Ovary (tissue), 9 donors: Measurements from ENCODE around the gene WDFY4. TPM values are rescaled to one million over a fixed set of nuclear protein-coding genes. Genes with fewer than 3 reads are reported as not detected.

Experiments used
- DNase-seq, 5 donors: peaks; one replicate each; pipeline ENCODE4 v3.0.0-alpha.2; 2019 to 2020
- H3K27ac ChIP-seq, 2 donors: fragments of 200-600 bp; one replicate each; pipeline versions ENCODE4 v1.5.1 to v1.8.0; 2019 to 2022
- H3K27me3 ChIP-seq: fragments of 200-600 bp; one replicate; pipeline ENCODE4 v1.8.0; 2022
- H3K36me3 ChIP-seq: fragments of 200-600 bp; sonication (generic); one replicate; pipeline ENCODE4 v1.5.1; 2019
- H3K4me1 ChIP-seq: one replicate; pipeline ENCODE4 v1.8.1; 2013; ENCODE audit warnings: mild to moderate bottlenecking, moderate library complexity; ENCODE audit not compliant: insufficient read depth
- H3K4me3 ChIP-seq: fragments of 200-600 bp; sonication (generic); one replicate; pipeline ENCODE4 v1.5.1; 2017
- H3K9me3 ChIP-seq, 2 donors: fragments of 200-600 bp in 1 of 2; sonication (generic) in 1 of 2; one replicate each; pipeline versions ENCODE4 v1.5.1 to v1.8.1; 2013 to 2019; ENCODE audit warnings: mild to moderate bottlenecking in 1 of 2, moderate library complexity in 1 of 2
- CTCF ChIP-seq, 3 donors: fragments of 450-650 bp in 2 of 3; fragments of 200-600 bp in 1 of 3; IDR thresholded peaks; one replicate each; pipeline versions ENCODE4 v1.5.1 to v1.8.0; 2016 to 2022; ENCODE audit warnings: antibody characterized with exemption in 3 of 3, mild to moderate bottlenecking in 1 of 3
- EP300 ChIP-seq: sonication (generic); formaldehyde crosslinking; IDR thresholded peaks from one replicate; pipeline ENCODE4 v1.6.1; 2017; ENCODE audit warnings: antibody characterized with exemption
- POLR2A ChIP-seq: fragments of 450-650 bp; IDR thresholded peaks from one replicate; pipeline ENCODE4 v1.6.1; 2017; ENCODE audit warnings: antibody characterized with exemption, mild to moderate bottlenecking, moderate library complexity
- WGBS, 3 donors: extraction: QIAGEN DNeasy Blood & Tissue Kit in 1 of 3; methylation state at CpG; one replicate each; pipeline versions ENCODE4 v1.1.5 to v1.1.7; 2013 to 2017; 5-methylcytosine and 5-hydroxymethylcytosine counted together
- intact Hi-C, 4 donors: fragments of 100-400 bp; cut with DNase I; formaldehyde crosslinking; loops; one replicate each; pipeline versions ENCODE4 v1.11.0 to v1.15.1; 2022 to 2023
- polyA plus RNA-seq, 2 donors: library from polyadenylated mRNA; stranded (reverse); fragments of 200-250 nt in 1 of 2; fragments of 350-450 nt in 1 of 2; fragmentation: Illumina TruSeq in 1 of 2; extraction: RNeasy Lipid Tissue Mini Kit (QIAGEN cat#74804) in 1 of 2; gene quantifications; one replicate each; pipeline ENCODE4 v1.2.3, GENCODE V29; 2013 to 2014
- total RNA-seq, 7 donors: library from RNA; depleted of rRNA in 2 of 7; stranded (reverse); fragments of >200 nt in 2 of 7; fragmentation: NEBNext Ultra II Directional in 3 of 7; extraction: Animal tissue kit (Norgen Biotek cat#: 25700) in 3 of 7; gene quantifications; one replicate each; pipeline versions ENCODE4 v1.1.0 to v1.2.4, GENCODE V29; 2016 to 2023
- donor health status: DM: no; HTN: no; CAD: no; lungs with moderate emphysema.
- donor health status: DM: no; HTN: no; CAD: no.
- donor health status: Bipolar disorder and iron deficiency.
- donor health status: DM: yes; HTN: yes; CAD: no.
- donor health status: DM: no; HTN: no; CAD: no.
- donor health status: DM: yes; HTN: yes; CAD: no.

WDFY4 gene
- total and polyA plus RNA-seq, 9 donors, result 0.54 to 4.2 (median 1.7) TPM

GRCh38 chr10:48970654-48971053 lies 286.0 kb downstream of the WDFY4 start:
- intact Hi-C loops, result loop anchor here in 1 of 4 donors (10.0 kb wide), 1 partner anchor 544 kb away; no protein-coding TSS in a partner anchor
- 72 to 78% (median 74%) methylated on average over 4 of the region's 4 CpGs for WGBS, 3 donors
- Histone ChIP-seq H3K4me1 (no peaks in the 10 kb centered on the region), H3K4me3 (no peak overlapping the region), H3K9me3 (no peaks in the 10 kb centered on the region), H3K36me3 (no peaks in the 10 kb centered on the region), H3K27me3 (no peaks in the 10 kb centered on the region), H3K27ac (no peak overlapping the region)
- TF ChIP-seq CTCF (IDR thresholded peaks at IDR 0.05) (no peak), POLR2A (no peak), EP300 (no peak)
- no peak for DNase-seq

GRCh38 chr10:48973065-48973464 lies 288.4 kb downstream of the WDFY4 start:
- TF ChIP-seq CTCF (IDR thresholded peaks at IDR 0.05) (no peak), EP300 (no peak), POLR2A (no peak)
- intact Hi-C loops, result loop anchor here in 1 of 4 donors (10.0 kb wide), 1 partner anchor 542 kb away; no protein-coding TSS in a partner anchor
- Histone ChIP-seq H3K4me1 (no peaks in the 10 kb centered on the region), H3K4me3 (no peak overlapping the region), H3K27ac (no peak overlapping the region), H3K36me3 (no peaks in the 10 kb centered on the region), H3K9me3 (no peaks in the 10 kb centered on the region), H3K27me3 (no peaks in the 10 kb centered on the region)
- 83 to 94% (median 91%) methylated on average over 5 of the region's 5 CpGs for WGBS, 3 donors
- no peak for DNase-seq

GRCh38 chr10:48974510-48975156 lies 290.0 kb downstream of the WDFY4 start:
- intact Hi-C loops, result loop anchor here in 2 of 4 donors (5.0 to 10.0 kb wide), 2 partner anchors 198 to 540 kb away; no protein-coding TSS in a partner anchor
- H3K36me3 ChIP-seq, result no peaks in the 10 kb centered on the region
- no peaks in the 10 kb centered on the region for H3K4me1 ChIP-seq
- WGBS, 3 donors, result 93 to 94% (median 93%) methylated on average over 12 of the region's 12 CpGs
- TF ChIP-seq EP300 (no peak), CTCF (IDR thresholded peaks at IDR 0.05) (no peak), POLR2A (no peak)
- no peak overlapping the region for H3K27ac ChIP-seq
- no peaks in the 10 kb centered on the region for H3K9me3 ChIP-seq
- H3K27me3 ChIP-seq, result no peaks in the 10 kb centered on the region
- H3K4me3 ChIP-seq, result no peak overlapping the region
- DNase-seq, result no peak

GRCh38 chr10:48976196-48976595 lies 291.5 kb downstream of the WDFY4 start:
- H3K36me3 ChIP-seq, result no peaks in the 10 kb centered on the region
- no peak overlapping the region for H3K27ac ChIP-seq
- intact Hi-C loops, result loop anchor here in 2 of 4 donors (5.0 to 10.0 kb wide), 2 partner anchors 196 to 539 kb away; no protein-coding TSS in a partner anchor
- H3K9me3 ChIP-seq, result no peaks in the 10 kb centered on the region
- no peak overlapping the region for H3K4me3 ChIP-seq
- H3K27me3 ChIP-seq, result no peaks in the 10 kb centered on the region
- TF ChIP-seq EP300, result no peak
- TF ChIP-seq POLR2A, result no peak
- TF ChIP-seq CTCF (IDR thresholded peaks at IDR 0.05), result no peak
- DNase-seq, result peak in 1 of 5 donors; percentile 17
- peaks cover under 1% of the 10 kb centered on the region for H3K4me1 ChIP-seq
